CD14-positive monocyte (primary cell): ENCODE results near the gene LFNG. TPM values are rescaled to one million over a fixed set of nuclear protein-coding genes. Genes with fewer than 3 reads are reported as not detected.

Source experiments
- DNase-seq, 3 donors: peaks; one replicate each; pipeline ENCODE4 v3.0.0-alpha.2; 2011 to 2022
- H2AFZ ChIP-seq: 2 replicates; pipeline ENCODE4 v1.6.0; 2012; ENCODE audit warnings: mild to moderate bottlenecking, low read depth, low read length, inconsistent platforms; ENCODE audit not compliant: insufficient read depth, poor library complexity, severe bottlenecking
- H3K27ac ChIP-seq, 2 donors: 1 replicate in 1 of 2; 2 replicates in 1 of 2; pipeline ENCODE4 v1.5.1; 2012 to 2013; ENCODE audit warnings: low read length in 2 of 2, control low read depth in 1 of 2, inconsistent platforms in 1 of 2, low read depth in 1 of 2, mild to moderate bottlenecking in 1 of 2
- H3K27me3 ChIP-seq, 2 donors: one replicate each; pipeline versions ENCODE4 v1.6.0 to v1.6.1; 2011 to 2013; ENCODE audit warnings: low read length in 2 of 2; ENCODE audit not compliant: control insufficient read depth in 2 of 2, insufficient read depth in 2 of 2
- H3K36me3 ChIP-seq, 2 donors: replicated peaks in 1 of 2; 1 replicate in 1 of 2; 2 replicates in 1 of 2; pipeline versions ENCODE4 v1.5.1 to v1.6.1; 2012 to 2013; ENCODE audit warnings: low read length in 2 of 2, control low read depth in 1 of 2, inconsistent platforms in 1 of 2, mild to moderate bottlenecking in 1 of 2; ENCODE audit not compliant: insufficient read depth in 2 of 2, control insufficient read depth in 1 of 2
- H3K4me1 ChIP-seq, 2 donors: 1 replicate in 1 of 2; 2 replicates in 1 of 2; pipeline versions ENCODE4 v1.5.1 to v1.6.1; 2012 to 2013; ENCODE audit warnings: low read length in 2 of 2, control low read depth in 1 of 2, inconsistent platforms in 1 of 2, mild to moderate bottlenecking in 1 of 2, moderate library complexity in 1 of 2; ENCODE audit not compliant: insufficient read depth in 2 of 2, control insufficient read depth in 1 of 2
- H3K4me2 ChIP-seq: replicated peaks from 2 replicates; pipeline ENCODE3; 2012; ENCODE audit warnings: low read length, moderate library complexity, mild to moderate bottlenecking; ENCODE audit not compliant: poor library complexity, severe bottlenecking; ENCODE audit errors: extremely low read depth
- H3K4me3 ChIP-seq, 3 experiments: fragments of 200-600 bp in 1 of 3; sonication (generic) in 1 of 3; replicated peaks in 1 of 3; 1 replicate in 2 of 3; 2 replicates in 1 of 3; pipeline ENCODE4 v1.5.1; 2011 to 2013; ENCODE audit warnings: low read length in 3 of 3, mild to moderate bottlenecking in 3 of 3, control low read depth in 2 of 3, low read depth in 2 of 3, inconsistent platforms in 1 of 3, moderate library complexity in 1 of 3
- H3K79me2 ChIP-seq: 2 replicates; pipeline ENCODE4 v1.6.0; 2012; ENCODE audit warnings: mild to moderate bottlenecking, control low read depth, inconsistent platforms, low read length, moderate library complexity; ENCODE audit not compliant: insufficient read depth
- H3K9ac ChIP-seq: 2 replicates; pipeline ENCODE4 v1.6.0; 2017; ENCODE audit warnings: low read length, mild to moderate bottlenecking; ENCODE audit not compliant: insufficient read depth, poor library complexity, severe bottlenecking
- H3K9me3 ChIP-seq, 2 donors: replicated peaks in 1 of 2; 1 replicate in 1 of 2; 2 replicates in 1 of 2; pipeline versions ENCODE4 v1.5.1 to v1.6.1; 2012 to 2013; ENCODE audit warnings: low read length in 2 of 2, control low read depth in 1 of 2; ENCODE audit not compliant: control insufficient read depth in 1 of 2, insufficient read depth in 1 of 2
- H4K20me1 ChIP-seq: 2 replicates; pipeline ENCODE4 v1.6.0; 2012; ENCODE audit warnings: mild to moderate bottlenecking, low read length, control low read depth, moderate library complexity; ENCODE audit not compliant: insufficient read depth
- H3K27ac Mint-ChIP-seq, 7 donors: one replicate each; pipeline ENCODE4 v1.8.0; 2020; ENCODE audit warnings: mild to moderate bottlenecking in 7 of 7, mixed read lengths in 7 of 7, moderate library complexity in 6 of 7, inconsistent platforms in 2 of 7
- H3K27me3 Mint-ChIP-seq, 3 donors: one replicate each; pipeline ENCODE4 v1.8.0; 2021 to 2022; ENCODE audit warnings: low read depth in 3 of 3, mild to moderate bottlenecking in 3 of 3, mixed read lengths in 3 of 3, moderate library complexity in 3 of 3, inconsistent platforms in 1 of 3
- H3K36me3 Mint-ChIP-seq, 2 donors: one replicate each; pipeline ENCODE4 v1.8.0; 2020; ENCODE audit warnings: mixed read lengths in 2 of 2, inconsistent platforms in 1 of 2, mild to moderate bottlenecking in 1 of 2
- H3K4me1 Mint-ChIP-seq: one replicate; pipeline ENCODE4 v1.8.0; 2020; ENCODE audit warnings: mild to moderate bottlenecking, mixed read lengths
- H3K4me3 Mint-ChIP-seq, 2 donors: one replicate each; pipeline ENCODE4 v1.8.0; 2020; ENCODE audit warnings: mild to moderate bottlenecking in 2 of 2, mixed read lengths in 2 of 2, moderate library complexity in 1 of 2
- H3K9me3 Mint-ChIP-seq, 7 donors: one replicate each; pipeline ENCODE4 v1.8.0; 2020 to 2022; ENCODE audit warnings: mixed read lengths in 7 of 7, mild to moderate bottlenecking in 6 of 7, moderate library complexity in 6 of 7, inconsistent platforms in 2 of 7
- WGBS: methylation state at CpG from one replicate; pipeline ENCODE4 v1.1.5; 2013; ENCODE audit warnings: missing lambda C conversion rate; ENCODE audit not compliant: insufficient coverage; 5-methylcytosine and 5-hydroxymethylcytosine counted together
- intact Hi-C, 2 donors: fragments of 100-400 bp; cut with micrococcal nuclease; formaldehyde crosslinking; loops; one replicate each; pipeline versions ENCODE4 v1.15.0 to v1.15.1; 2023
- polyA plus RNA-seq, 3 donors: library from polyadenylated mRNA; depleted of rRNA in 1 of 3; unstranded in 2 of 3; stranded (reverse) in 1 of 3; fragments of 300-500 nt in 2 of 3; fragments of >200 nt in 1 of 3; fragmentation: Illumina TruSeq in 2 of 3; gene quantifications; 1 replicate in 2 of 3; 2 replicates in 1 of 3; pipeline ENCODE4 v1.2.3, GENCODE V29; 2012 to 2021
- TF ChIP-seq, protein P1 (sequence below): fragments of 200-600 bp; IDR thresholded peaks from one replicate; pipeline ENCODE4 v1.8.0; 2022; ENCODE audit warnings: antibody characterized with exemption, mild to moderate bottlenecking

LFNG gene
- polyA plus RNA-seq, 3 donors, result 1.9 to 121 (median 2.2) TPM

DNA sequence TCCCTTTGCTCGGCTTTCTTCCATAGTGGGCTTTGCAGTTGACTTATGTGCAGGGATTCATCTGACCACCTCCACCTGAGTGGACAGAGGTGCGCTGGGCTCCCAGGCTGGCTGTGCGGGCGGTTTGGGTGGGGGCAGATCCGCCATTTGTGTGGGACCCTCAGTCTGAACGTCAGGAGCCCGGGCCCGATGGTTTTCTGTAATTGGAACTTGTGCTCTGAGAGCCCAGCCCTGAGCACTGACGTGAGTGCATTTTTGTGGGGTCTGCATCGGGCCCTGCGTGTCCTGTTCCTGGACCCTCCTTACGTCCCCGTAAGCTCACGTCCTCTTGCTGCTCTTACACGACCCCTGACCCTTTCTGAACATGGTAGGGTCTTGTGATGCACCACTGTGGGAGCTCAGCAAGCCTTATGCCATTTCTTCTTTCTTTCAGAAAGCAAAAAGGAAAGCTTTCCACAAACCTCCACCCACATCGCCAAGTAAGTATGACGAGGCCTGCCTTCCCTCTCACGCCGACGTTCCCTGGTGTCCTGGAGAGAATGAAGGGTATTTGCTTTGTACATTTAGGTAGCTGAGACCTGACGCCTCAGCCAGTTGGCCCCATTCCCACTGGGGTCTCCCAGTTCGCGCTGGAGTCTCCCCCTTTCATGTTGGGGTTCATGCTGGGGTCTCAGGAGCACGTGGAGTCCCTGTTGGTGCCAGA, 49.1 kb downstream of the LFNG start:
- Histone ChIP-seq H3K27ac (no peak overlapping the region), H3K9ac (no peak overlapping the region), H2AFZ (no peak overlapping the region), H4K20me1 (peaks cover 4% of the 10 kb centered on the region), H3K36me3 (peaks cover 21 to 43% of the 10 kb centered on the region in 2 donors), H3K4me2 (no peak overlapping the region), H3K4me1 (peaks cover 8 to 9% of the 10 kb centered on the region in 2 donors), H3K27me3 (no peaks in the 10 kb centered on the region), H3K4me3 (no peak overlapping the region), H3K9me3 (no peaks in the 10 kb centered on the region), H3K79me2 (no peaks in the 10 kb centered on the region)
- no peaks in the 10 kb centered on the region for H3K9me3 Mint-ChIP-seq
- intact Hi-C loops, result loop anchor here in 1 of 2 donors (10.0 kb wide), 1 partner anchor 94 kb away; the partner anchor contains the start of gene GRIFIN
- peaks cover 50 to 62% of the 10 kb centered on the region in 2 donors for H3K36me3 Mint-ChIP-seq
- TF ChIP-seq, protein P1, sequence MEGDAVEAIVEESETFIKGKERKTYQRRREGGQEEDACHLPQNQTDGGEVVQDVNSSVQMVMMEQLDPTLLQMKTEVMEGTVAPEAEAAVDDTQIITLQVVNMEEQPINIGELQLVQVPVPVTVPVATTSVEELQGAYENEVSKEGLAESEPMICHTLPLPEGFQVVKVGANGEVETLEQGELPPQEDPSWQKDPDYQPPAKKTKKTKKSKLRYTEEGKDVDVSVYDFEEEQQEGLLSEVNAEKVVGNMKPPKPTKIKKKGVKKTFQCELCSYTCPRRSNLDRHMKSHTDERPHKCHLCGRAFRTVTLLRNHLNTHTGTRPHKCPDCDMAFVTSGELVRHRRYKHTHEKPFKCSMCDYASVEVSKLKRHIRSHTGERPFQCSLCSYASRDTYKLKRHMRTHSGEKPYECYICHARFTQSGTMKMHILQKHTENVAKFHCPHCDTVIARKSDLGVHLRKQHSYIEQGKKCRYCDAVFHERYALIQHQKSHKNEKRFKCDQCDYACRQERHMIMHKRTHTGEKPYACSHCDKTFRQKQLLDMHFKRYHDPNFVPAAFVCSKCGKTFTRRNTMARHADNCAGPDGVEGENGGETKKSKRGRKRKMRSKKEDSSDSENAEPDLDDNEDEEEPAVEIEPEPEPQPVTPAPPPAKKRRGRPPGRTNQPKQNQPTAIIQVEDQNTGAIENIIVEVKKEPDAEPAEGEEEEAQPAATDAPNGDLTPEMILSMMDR, result no peak
- peaks cover 0 to 4% (median 0%) of the 10 kb centered on the region in 3 donors for H3K27me3 Mint-ChIP-seq
- peaks cover 8% of the 10 kb centered on the region for H3K4me1 Mint-ChIP-seq
- no peak for DNase-seq
- no peak overlapping the region for H3K4me3 Mint-ChIP-seq
- H3K27ac Mint-ChIP-seq, result no peak overlapping the region
- 99% methylated on average over 14 of the region's 24 CpGs for WGBS

DNA sequence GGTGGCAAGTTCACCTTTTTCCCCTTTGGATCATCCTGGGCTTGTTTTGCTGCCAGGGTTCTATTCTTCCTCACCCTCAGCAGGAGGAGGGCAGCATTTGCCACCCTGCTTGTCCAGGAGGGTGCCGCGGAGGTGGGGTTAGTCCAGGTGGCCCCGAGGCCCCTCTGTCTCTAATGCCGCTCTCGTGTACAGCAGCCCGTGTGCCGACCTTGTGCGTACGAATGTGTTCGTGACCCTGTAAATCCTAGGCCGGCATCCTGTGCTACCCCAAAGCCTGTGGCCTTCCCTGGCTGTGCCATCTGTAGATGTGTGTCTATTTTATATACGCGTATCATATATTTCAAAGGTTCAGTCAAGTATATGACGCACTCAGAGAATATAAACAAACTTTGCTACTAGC, 49.8 kb downstream of the LFNG start:
- Histone ChIP-seq H3K36me3 (peaks cover 29 to 50% of the 10 kb centered on the region in 2 donors), H3K27me3 (no peaks in the 10 kb centered on the region), H2AFZ (no peak overlapping the region), H3K4me1 (peaks cover 8 to 9% of the 10 kb centered on the region in 2 donors), H3K4me3 (no peak overlapping the region), H4K20me1 (peaks cover 4% of the 10 kb centered on the region), H3K4me2 (no peak overlapping the region), H3K79me2 (no peaks in the 10 kb centered on the region), H3K9me3 (no peaks in the 10 kb centered on the region), H3K27ac (no peak overlapping the region), H3K9ac (no peak overlapping the region)
- no peak for DNase-seq
- Mint-ChIP-seq H3K36me3 (peaks cover 58 to 69% of the 10 kb centered on the region in 2 donors), H3K27ac (no peak overlapping the region), H3K9me3 (no peaks in the 10 kb centered on the region), H3K4me3 (no peak overlapping the region), H3K27me3 (peaks cover 0 to 4% (median 0%) of the 10 kb centered on the region in 3 donors), H3K4me1 (peaks cover 8% of the 10 kb centered on the region)
- 96% methylated on average over 8 of the region's 14 CpGs for WGBS
- intact Hi-C loops, result loop anchor here in 1 of 2 donors (10.0 kb wide), 1 partner anchor 95 kb away; the partner anchor contains the start of gene GRIFIN
- TF ChIP-seq, protein P1, result no peak
